ENCODE data around the gene HIVEP3.

GRCh38 chr1:41942278-41942677 lies 23.6 kb upstream of the HIVEP3 start:
- TF ChIP-seq CTCF (conservative IDR thresholded peaks at IDR 0.05; ENCODE audit: low read length) (no peak), EZH2phosphoT487 (IDR thresholded peaks at IDR 0.05; ENCODE audit: borderline replicate concordance) (no peak)

Measured in Loucy (cell line).